SH-SY5Y (cell line): ENCODE results near the gene CARD10.

Experiments
- GATA2 ChIP-seq: IDR thresholded peaks from 2 replicates; pipeline ENCODE4 v1.6.1; 2011; ENCODE audit warnings: mild to moderate bottlenecking, low read depth, low read length
- GATA3 ChIP-seq: IDR thresholded peaks from 2 replicates; pipeline ENCODE4 v1.6.1; 2011; ENCODE audit warnings: low read depth, mild to moderate bottlenecking, low read length, moderate library complexity

GRCh38 chr22:37507731-37508130 is 11.5 kb downstream of the CARD10 start:
- TF ChIP-seq GATA2 (no peak), GATA3 (no peak)
